HepG2 (cell line): ENCODE data around the gene SOX12. TPM values are rescaled to one million over a fixed set of nuclear protein-coding genes. Genes with fewer than 3 reads are reported as not detected.

ENCODE experiments used
- CBX2 ChIP-seq, 2 experiments: fragments of 200-600 bp in 1 of 2; sonication (generic); formaldehyde crosslinking in 1 of 2; IDR thresholded peaks; 2 replicates each; pipeline versions ENCODE4 v1.7.0 to v1.8.1; 2018 to 2022; ENCODE audit warnings: low read depth in 2 of 2, low read length in 1 of 2, mild to moderate bottlenecking in 1 of 2, missing genetic modification reagents in 1 of 2
- ETS1 ChIP-seq: sonication (generic); formaldehyde crosslinking; IDR thresholded peaks from 2 replicates; pipeline ENCODE4 v1.4.0; 2020; ENCODE audit warnings: missing genetic modification reagents
- HNF1A ChIP-seq, 2 experiments: sonication (generic) in 1 of 2; formaldehyde crosslinking in 1 of 2; IDR thresholded peaks; 2 replicates each; pipeline versions ENCODE4 v1.4.0 to v1.6.1; 2016 to 2020; ENCODE audit warnings: borderline replicate concordance in 1 of 2, low read depth in 1 of 2, mild to moderate bottlenecking in 1 of 2, missing genetic modification reagents in 1 of 2
- KAT8 ChIP-seq: IDR thresholded peaks from 2 replicates; pipeline ENCODE4 v1.6.1; 2016; ENCODE audit warnings: missing genetic modification reagents, missing compliant biosample characterization
- KDM3A ChIP-seq: IDR thresholded peaks from 2 replicates; pipeline ENCODE4 v1.6.1; 2018; ENCODE audit warnings: low read depth, missing compliant biosample characterization
- NFIB ChIP-seq: sonication (generic); formaldehyde crosslinking; IDR thresholded peaks from 2 replicates; pipeline ENCODE4 v1.9.0; 2021; ENCODE audit warnings: missing genetic modification reagents, mild to moderate bottlenecking, borderline replicate concordance
- NFRKB ChIP-seq: fragments of 450-650 bp; IDR thresholded peaks from 2 replicates; pipeline ENCODE4 v1.6.1; 2017
- ZNF256 ChIP-seq: sonication (generic); formaldehyde crosslinking; conservative IDR thresholded peaks from 2 replicates; pipeline ENCODE4 v1.4.0; 2020; ENCODE audit warnings: missing genetic modification reagents
- ZNF460 ChIP-seq: sonication (generic); formaldehyde crosslinking; IDR thresholded peaks from 2 replicates; pipeline ENCODE4 v1.5.1; 2020; ENCODE audit warnings: missing genetic modification reagents, mild to moderate bottlenecking, borderline replicate concordance
- ZNF687 ChIP-seq: sonication (generic); formaldehyde crosslinking; IDR thresholded peaks from 2 replicates; pipeline ENCODE4 v1.5.1; 2020; ENCODE audit warnings: mild to moderate bottlenecking, missing genetic modification reagents, moderate library complexity
- ZNF781 ChIP-seq: sonication (generic); formaldehyde crosslinking; IDR thresholded peaks from 2 replicates; pipeline ENCODE4 v1.5.1; 2020; ENCODE audit warnings: borderline replicate concordance, mild to moderate bottlenecking, missing genetic modification reagents; ENCODE audit errors: not compliant biosample characterization
- polyA plus RNA-seq, 8 experiments: library from polyadenylated mRNA; depleted of rRNA in 3 of 8; stranded (reverse) in 7 of 8; unstranded in 1 of 8; fragments of >200 nt; fragmentation: Illumina TruSeq in 4 of 8; extraction: Trizol in 4 of 8; gene quantifications; 2 replicates each; pipeline versions ENCODE4 v1.2.1 to v1.2.3, GENCODE V29; 2011 to 2016; ENCODE audit warnings: low read depth in 4 of 8, missing spikeins in 1 of 8, mixed read lengths in 1 of 8; ENCODE audit not compliant: insufficient read depth in 1 of 8
- total RNA-seq, 5 experiments: library from RNA; depleted of rRNA; stranded (reverse); fragments of >200 nt; fragmentation: Illumina TruSeq; extraction: Trizol; gene quantifications; 2 replicates each; pipeline ENCODE4 v1.2.3, GENCODE V29; 2016; ENCODE audit warnings: low read depth in 1 of 5
- TF ChIP-seq, protein P1 (sequence below): sonication (generic); formaldehyde crosslinking; conservative IDR thresholded peaks from 2 replicates; pipeline ENCODE4 v1.4.0; 2020; ENCODE audit warnings: missing genetic modification reagents
- TF ChIP-seq, protein P2 (sequence below): sonication (generic); formaldehyde crosslinking; IDR thresholded peaks from 2 replicates; pipeline ENCODE4 v1.9.0; 2021; ENCODE audit warnings: missing genetic modification reagents, mild to moderate bottlenecking, borderline replicate concordance

The SOX12 gene
- total and polyA plus RNA-seq, 2 of the 13 experiments (the other 11 are each of a cell fraction or from before 2014, with no cell fraction given) = 10.0 to 18.7 TPM

- TF ChIP-seq ZNF687 (CRISPR knock-in tag) (no peak), KDM3A (no peak), ZNF460 (no peak), CBX2 (IDR thresholded peaks at IDR 0.05; ENCODE audit: low read depth, low read length) (no peak), CBX2 (CRISPR knock-in tag; IDR thresholded peaks at IDR 0.05; ENCODE audit: low read depth) (no peak), KAT8 (CRISPR knock-in tag) (no peak), NFIB (CRISPR knock-in tag) (no peak), ZNF781 (CRISPR knock-in tag) (peak; percentile 36), ETS1 (CRISPR knock-in tag) (no peak), HNF1A (IDR thresholded peaks at IDR 0.05; ENCODE audit: low read depth) (no peak), HNF1A (CRISPR knock-in tag; IDR thresholded peaks at IDR 0.05; ENCODE audit: borderline replicate concordance) (no peak), NFRKB (no peak), ZNF256 (CRISPR knock-in tag) (no peak)
- TF ChIP-seq, protein P1, sequence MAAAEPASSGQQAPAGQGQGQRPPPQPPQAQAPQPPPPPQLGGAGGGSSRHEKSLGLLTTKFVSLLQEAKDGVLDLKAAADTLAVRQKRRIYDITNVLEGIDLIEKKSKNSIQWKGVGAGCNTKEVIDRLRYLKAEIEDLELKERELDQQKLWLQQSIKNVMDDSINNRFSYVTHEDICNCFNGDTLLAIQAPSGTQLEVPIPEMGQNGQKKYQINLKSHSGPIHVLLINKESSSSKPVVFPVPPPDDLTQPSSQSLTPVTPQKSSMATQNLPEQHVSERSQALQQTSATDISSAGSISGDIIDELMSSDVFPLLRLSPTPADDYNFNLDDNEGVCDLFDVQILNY (CRISPR knock-in tag) = no peak
- TF ChIP-seq, protein P2, sequence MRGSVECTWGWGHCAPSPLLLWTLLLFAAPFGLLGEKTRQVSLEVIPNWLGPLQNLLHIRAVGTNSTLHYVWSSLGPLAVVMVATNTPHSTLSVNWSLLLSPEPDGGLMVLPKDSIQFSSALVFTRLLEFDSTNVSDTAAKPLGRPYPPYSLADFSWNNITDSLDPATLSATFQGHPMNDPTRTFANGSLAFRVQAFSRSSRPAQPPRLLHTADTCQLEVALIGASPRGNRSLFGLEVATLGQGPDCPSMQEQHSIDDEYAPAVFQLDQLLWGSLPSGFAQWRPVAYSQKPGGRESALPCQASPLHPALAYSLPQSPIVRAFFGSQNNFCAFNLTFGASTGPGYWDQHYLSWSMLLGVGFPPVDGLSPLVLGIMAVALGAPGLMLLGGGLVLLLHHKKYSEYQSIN (CRISPR knock-in tag) = no peak
Measured at GRCh38 chr20:300345-300990, 24.9 kb upstream of the SOX12 start (continued).
